ENCODE results near the gene CALCR.

CALCR gene

GRCh38 chr7:93378131-93378760 is 196.3 kb downstream of the CALCR start:
- DNase-seq (ENCODE audit: low read depth, low spot score), result no peak
- in situ Hi-C loops (cut with HindIII; ENCODE audit: low sequenced_read_pairs), result no loop called here
- TF ChIP-seq, protein P1, sequence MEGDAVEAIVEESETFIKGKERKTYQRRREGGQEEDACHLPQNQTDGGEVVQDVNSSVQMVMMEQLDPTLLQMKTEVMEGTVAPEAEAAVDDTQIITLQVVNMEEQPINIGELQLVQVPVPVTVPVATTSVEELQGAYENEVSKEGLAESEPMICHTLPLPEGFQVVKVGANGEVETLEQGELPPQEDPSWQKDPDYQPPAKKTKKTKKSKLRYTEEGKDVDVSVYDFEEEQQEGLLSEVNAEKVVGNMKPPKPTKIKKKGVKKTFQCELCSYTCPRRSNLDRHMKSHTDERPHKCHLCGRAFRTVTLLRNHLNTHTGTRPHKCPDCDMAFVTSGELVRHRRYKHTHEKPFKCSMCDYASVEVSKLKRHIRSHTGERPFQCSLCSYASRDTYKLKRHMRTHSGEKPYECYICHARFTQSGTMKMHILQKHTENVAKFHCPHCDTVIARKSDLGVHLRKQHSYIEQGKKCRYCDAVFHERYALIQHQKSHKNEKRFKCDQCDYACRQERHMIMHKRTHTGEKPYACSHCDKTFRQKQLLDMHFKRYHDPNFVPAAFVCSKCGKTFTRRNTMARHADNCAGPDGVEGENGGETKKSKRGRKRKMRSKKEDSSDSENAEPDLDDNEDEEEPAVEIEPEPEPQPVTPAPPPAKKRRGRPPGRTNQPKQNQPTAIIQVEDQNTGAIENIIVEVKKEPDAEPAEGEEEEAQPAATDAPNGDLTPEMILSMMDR (IDR thresholded peaks at IDR 0.05; ENCODE audit: low read depth, low read length), result no peak
- no peak overlapping the region for H3K4me3 ChIP-seq (ENCODE audit: low read depth, low read length)

- TF ChIP-seq, protein P1 (IDR thresholded peaks at IDR 0.05; ENCODE audit: low read depth, low read length), result no peak
- DNase-seq (ENCODE audit: low read depth, low spot score), result no peak
- H3K4me3 ChIP-seq (ENCODE audit: low read depth, low read length), result no peak overlapping the region
- in situ Hi-C loops (cut with HindIII; ENCODE audit: low sequenced_read_pairs), result no loop called here
Observed at GRCh38 chr7:93375603-93376002, 198.9 kb downstream of the CALCR start.

Measured in astrocyte of the spinal cord (primary cell).